NT2/D1 (cell line): ENCODE data around the gene PDE7B.

ENCODE experiments used
- SUZ12 ChIP-seq: IDR thresholded peaks from 2 replicates; pipeline ENCODE4 v1.6.1; 2011; ENCODE audit not compliant: insufficient read length, insufficient read depth; ENCODE audit errors: extremely low read depth
- YY1 ChIP-seq: IDR thresholded peaks from 2 replicates; pipeline ENCODE4 v1.6.1; 2011; ENCODE audit not compliant: insufficient read length, insufficient read depth
- ZNF274 ChIP-seq: IDR thresholded peaks from 2 replicates; pipeline ENCODE4 v1.6.1; 2011; ENCODE audit warnings: mild to moderate bottlenecking, low read depth, low read length

DNA sequence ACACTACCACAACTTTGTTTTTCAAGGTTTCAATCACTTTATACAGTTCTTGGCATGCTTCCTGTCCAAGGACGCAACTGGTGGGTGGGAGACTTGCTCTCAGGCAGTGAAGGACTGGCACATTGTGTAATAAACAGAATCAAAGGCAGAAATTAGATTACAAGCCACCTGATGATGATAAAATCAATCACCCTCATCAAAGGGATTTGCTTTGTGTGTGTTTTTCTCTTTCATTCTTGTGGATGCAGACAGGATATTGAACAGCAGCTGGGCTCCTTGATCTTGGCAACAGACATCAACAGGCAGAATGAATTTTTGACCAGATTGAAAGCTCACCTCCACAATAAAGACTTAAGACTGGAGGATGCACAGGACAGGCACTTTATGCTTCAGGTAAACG, 327.2 kb downstream of the PDE7B start:
- TF ChIP-seq YY1 (no peak), ZNF274 (no peak), SUZ12 (no peak)
